GM19043 (cell line): Measurements from ENCODE around the gene ETS2.
A peak's percentile ranks its signal among the peaks of the same experiment; 100 is the strongest.
"Not testable (repeated sequence)": the region's sequence is repeated elsewhere in the genome, so short reads cannot be mapped to it uniquely, and the experiment has no call there.

ENCODE experiments used
- ATAC-seq: cut with Tn5 transposase; IDR thresholded peaks from one replicate; pipeline ENCODE4 v1.9.1; 2021; ENCODE audit warnings: low read depth; ENCODE audit not compliant: unreplicated experiment

Gene ETS2

GRCh38 chr21:38814126-38815059 lies 8.7 kb downstream of the ETS2 start:
- no peak for ATAC-seq

GRCh38 chr21:38815060-38815405 lies 9.3 kb downstream of the ETS2 start:
- no peak for ATAC-seq

DNA sequence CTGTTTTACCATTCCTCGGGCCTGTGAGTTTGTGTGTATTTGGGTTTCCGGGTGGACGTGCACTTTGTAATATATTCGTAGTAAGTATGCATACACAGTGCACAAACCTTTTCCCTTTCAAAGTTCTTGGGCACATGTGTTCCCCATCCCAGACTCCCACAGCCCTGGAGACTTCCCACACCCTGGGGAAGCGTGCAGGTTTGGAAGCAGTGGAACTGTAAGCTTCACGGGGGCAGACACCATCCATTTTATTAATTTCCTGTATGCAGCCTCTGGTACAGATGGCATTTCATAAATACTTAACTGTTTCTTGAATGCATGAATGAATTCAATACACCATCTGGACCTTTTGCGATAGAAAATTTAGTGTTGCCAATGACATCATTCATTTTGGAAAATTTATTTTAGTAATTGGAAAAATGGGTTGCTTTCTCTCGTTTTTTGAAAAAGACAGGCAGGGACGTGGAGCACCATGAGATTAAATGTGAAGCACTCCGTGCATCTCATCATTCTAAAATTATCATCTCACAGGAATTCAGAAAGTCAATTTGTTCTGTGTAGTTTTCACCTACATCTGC lies 10.8 kb downstream of the ETS2 start:
- ATAC-seq: no peak

- ATAC-seq: no peak
Measured at GRCh38 chr21:38817371-38818324, 11.9 kb downstream of the ETS2 start.

GRCh38 chr21:38818325-38818723 lies 12.6 kb downstream of the ETS2 start:
- no peak for ATAC-seq

DNA sequence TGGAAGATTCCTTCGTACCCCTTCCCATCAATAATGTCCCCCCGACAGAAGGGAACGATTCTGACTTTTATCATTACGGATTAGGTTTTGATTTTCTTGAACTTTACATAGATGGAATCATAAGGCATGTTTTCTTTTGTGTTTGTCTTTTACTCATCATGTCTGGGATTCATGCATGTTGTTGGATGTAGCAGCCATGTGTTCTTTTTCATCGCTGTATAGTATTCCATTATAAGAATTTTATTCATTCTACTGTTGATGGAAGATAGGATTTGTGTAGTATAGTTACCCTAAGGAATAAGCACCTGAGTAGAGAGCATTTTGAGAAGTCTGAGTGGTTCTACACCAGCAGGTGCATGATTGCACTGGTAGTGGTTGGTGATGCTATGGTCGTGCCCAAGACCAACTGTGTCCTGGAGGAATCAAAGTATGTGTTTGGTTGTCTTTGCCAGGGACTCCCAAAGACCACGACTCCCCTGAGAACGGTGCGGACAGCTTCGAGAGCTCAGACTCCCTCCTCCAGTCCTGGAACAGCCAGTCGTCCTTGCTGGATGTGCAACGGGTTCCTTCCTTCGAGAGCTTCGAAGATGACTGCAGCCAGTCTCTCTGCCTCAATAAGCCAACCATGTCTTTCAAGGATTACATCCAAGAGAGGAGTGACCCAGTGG lies 13.5 kb downstream of the ETS2 start:
- ATAC-seq: no peak

DNA sequence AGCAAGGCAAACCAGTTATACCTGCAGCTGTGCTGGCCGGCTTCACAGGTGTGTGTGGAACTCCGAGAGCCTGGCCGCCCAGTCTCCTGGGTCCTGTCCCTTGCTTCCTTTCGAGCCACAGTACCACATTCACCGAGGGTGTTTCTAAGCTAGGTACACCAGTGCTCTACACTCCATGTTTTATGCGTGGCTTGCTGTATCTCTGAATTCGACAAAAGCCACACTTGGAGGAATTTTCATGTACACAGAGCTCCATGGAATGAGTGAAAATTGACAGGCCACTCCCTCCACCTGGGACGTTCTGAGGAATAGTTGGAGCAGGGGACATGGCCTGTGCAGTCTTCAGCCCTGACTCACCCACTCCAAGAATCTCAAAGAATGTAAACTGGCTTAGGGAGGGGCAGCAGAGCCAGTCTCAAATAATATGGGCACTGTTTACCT lies 14.0 kb downstream of the ETS2 start:
- ATAC-seq: no peak

DNA sequence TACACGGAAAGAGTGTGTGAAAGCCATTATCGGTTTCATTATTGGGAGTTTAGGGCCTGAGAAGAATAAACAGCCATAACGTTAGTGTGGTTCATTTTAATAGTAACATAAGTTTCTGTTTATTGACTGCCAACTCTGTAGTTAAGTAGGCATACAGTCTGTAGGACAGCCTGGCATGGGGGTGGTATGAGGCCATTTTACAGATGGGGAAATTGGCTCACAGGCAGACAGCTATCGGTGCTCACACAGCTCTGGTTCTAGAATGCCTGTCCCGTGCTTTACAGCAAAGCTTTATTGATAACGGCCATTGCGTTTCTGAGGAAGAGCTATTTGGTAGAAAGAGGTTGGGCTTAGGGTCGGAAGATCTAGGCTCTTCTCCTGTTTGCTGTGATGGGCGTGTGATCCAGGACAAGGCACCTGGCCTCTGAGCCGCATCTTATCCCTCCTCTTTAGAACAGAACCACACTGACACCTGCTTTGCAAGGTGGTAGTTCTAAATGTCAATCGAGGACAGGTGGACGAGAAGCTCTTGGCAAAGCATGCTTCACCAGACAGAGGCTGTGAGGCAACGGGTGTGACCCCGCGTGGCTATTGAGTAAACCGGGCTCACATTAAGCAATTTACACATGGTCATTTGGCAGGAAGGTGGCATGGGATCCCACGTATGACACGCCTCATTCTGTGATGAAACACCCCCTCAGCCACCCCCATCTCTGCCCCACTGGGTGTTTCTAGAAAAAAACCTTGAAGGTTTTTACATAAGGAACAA lies 14.9 kb downstream of the ETS2 start:
- ATAC-seq: no peak

DNA sequence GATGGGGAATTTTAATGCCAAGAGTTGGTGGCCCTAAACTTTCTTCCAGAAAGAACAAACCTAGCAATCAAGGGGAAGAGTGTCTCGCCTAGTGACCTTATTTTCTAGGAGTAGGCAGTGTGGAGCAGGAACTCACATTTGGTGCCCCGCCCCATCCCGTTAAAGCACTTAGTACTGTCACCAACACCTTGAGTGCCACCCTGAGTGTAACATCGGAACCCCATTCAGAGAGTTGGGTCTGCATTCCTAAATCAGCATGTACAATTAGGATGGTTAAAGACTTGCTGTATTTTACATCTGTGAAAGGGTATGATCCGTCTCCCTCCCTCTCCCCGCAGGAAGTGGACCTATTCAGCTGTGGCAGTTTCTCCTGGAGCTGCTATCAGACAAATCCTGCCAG lies 15.5 kb downstream of the ETS2 start:
- ATAC-seq: no peak

DNA sequence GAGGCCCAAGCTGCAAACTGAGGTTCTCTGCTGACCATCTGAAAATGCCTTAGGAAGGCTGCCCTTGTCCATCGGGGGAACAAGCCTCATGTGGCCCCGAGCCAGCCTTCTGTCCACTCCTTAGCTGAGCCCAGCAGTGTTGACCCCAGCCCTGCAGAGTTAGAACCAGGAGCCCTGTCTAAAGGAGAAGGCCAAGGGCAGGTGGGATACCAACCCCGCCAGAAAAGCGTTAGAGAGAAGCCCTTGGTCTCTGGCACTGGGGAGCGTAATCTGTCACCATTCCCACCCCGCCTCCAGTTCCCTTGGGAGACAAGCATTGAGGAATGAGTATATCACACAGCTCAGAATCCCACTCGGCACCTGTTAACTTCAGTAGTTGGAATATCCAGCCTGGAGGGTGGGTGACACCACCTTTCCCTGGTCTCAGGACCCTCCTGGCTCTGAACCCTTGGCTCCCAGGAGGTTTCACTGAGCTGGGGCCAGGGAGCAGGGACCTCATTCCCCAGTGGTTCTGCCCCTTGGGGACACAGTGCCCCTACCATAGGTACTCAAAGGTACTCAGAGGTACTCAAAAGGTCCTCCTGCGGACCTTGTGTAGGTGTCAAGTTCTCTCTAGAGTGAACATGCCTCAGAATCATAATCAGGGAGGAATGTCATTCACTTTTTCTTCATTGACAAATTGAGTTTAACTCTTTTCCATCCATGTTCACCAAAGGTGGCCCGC lies 16.4 kb downstream of the ETS2 start:
- ATAC-seq: no peak

DNA sequence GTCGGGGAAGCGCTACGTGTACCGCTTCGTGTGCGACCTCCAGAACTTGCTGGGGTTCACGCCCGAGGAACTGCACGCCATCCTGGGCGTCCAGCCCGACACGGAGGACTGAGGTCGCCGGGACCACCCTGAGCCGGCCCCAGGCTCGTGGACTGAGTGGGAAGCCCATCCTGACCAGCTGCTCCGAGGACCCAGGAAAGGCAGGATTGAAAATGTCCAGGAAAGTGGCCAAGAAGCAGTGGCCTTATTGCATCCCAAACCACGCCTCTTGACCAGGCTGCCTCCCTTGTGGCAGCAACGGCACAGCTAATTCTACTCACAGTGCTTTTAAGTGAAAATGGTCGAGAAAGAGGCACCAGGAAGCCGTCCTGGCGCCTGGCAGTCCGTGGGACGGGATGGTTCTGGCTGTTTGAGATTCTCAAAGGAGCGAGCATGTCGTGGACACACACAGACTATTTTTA lies 17.1 kb downstream of the ETS2 start:
- ATAC-seq: no peak

DNA sequence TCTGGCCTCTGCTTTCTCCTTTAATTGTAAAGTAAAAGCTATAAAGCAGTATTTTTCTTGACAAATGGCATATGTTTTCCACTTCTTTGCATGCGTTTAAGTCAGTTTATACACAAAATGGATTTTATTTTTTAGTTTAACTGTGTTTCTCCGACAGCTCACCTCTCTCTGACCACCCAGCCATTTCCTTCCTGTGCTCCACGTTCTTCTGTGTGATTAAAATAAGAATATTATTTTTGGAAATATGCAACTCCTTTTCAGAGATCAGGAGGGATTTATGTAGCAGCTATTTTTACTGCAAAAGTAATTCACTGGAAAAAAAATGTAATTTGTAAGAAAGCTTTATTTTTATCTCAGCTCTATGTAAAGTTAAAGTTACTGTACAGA lies 18.0 kb downstream of the ETS2 start:
- ATAC-seq: no peak

DNA sequence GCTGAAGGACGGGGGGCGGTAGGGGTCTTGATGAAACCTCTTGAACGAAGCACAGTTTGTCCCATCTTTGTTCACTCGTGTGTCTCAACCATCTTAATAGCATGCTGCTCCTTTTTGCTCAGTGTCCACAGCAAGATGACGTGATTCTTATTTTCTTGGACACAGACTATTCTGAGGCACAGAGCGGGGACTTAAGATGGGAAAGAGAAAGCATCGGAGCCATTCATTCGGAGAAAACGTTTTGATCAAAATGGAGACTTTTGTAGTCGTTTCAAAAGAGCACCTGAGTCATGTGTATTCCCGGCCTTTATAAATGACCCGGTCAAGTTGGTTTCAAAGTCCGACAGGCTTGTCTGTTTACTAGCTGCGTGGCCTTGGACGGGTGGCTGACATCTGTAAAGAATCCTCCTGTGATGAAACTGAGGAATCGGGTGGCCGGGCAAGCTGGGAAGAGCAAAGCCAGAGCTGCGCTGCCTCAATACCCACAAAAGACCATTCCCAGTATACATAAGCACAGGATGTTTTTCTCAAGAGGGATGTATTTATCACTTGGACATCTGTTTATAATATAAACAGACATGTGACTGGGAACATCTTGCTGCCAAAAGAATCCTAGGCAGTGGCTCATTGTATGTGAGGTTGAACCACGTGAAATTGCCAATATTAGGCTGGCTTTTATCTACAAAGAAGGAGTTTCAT lies 18.5 kb downstream of the ETS2 start:
- no peak for ATAC-seq

- no peak for ATAC-seq
Measured at GRCh38 chr21:38825269-38825668, 19.5 kb downstream of the ETS2 start.

DNA sequence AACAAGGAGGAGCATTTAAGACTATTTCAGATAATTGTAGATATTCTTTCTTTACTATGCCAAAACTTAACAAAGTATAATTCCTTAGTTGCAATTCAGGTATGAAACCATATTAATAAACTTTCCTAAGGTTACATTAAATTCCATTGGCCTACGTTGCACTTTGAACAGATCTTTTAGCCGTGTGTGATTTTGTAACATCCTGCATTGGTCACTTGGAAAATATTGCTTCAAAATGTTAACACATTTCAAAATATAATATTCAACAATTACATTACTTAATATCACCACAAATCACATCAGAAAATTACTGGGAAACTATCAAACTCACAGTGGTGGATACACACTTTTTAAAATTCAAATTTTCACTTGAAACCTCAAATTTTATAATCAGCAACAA lies 20.2 kb downstream of the ETS2 start:
- ATAC-seq: no peak

DNA sequence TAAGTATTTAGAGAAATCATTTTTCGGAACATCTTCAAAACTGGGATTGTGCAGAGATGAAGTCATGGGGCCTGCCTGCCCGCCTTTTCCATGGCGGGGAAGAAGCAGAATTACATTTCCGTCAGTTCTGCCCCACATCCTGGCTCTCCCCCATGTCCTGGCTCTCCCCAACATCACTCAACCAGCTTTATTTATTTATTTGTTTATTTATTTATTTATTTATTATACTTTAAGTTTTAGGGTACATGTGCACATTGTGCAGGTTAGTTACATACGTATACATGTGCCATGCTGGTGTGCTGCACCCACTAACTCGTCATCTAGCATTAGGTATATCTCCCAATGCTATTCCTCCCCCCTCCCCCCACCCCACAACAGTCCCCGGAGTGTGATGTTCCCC lies 22.4 kb downstream of the ETS2 start:
- not testable (repeated sequence) for ATAC-seq

DNA sequence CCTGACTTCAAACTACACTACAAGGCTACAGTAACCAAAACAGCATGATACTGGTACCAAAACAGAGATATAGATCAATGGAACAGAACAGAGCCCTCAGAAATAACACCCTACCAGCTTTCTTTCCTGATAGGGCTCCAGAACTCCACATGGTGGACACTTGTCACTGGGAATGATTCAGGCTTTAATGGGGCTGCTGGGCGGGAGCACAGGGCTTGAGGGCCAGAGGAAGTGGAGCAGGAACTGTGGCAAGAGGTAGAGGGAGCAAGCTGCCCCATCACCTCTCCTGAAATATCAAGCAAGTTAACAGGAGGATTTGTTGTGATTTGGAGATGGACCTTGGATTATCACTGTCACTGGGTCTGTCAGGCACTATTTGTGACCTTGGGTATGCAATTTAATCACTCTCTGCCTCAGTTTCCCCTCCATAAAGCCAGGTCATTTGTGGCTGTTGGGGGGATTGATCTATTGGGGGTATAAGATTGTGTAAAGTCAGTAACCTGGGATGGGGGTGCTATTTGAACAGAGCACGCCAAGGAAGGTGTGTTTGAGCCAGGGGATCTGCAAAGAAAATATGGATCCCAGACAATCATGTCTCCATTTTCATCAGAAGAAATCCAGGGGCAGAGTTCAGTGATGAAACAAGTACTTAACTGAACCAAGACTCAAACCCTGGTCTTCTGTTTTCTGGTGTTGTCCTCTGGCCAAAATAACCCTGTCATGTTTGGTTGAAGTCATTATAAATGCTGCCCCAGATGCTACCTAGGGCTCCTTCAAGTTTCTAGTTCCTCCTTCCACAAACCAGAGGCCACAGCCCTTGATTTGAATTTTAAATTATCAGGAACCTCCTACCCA lies 25.2 kb downstream of the ETS2 start:
- ATAC-seq: peak; percentile 77
